GM12875 (cell line): Measurements from ENCODE around the gene CD99L2.

Source experiments
- H3K4me3 ChIP-seq: one replicate; pipeline ENCODE4 v1.5.1; 2011; ENCODE audit warnings: low read depth, low read length, control low read depth
- TF ChIP-seq, protein P1 (sequence below): IDR thresholded peaks from 2 replicates; pipeline ENCODE4 v1.5.1; 2011; ENCODE audit warnings: low read depth, mild to moderate bottlenecking, control low read depth, inconsistent platforms, low read length, moderate library complexity, borderline replicate concordance; ENCODE audit not compliant: insufficient read depth

The CD99L2 gene

DNA sequence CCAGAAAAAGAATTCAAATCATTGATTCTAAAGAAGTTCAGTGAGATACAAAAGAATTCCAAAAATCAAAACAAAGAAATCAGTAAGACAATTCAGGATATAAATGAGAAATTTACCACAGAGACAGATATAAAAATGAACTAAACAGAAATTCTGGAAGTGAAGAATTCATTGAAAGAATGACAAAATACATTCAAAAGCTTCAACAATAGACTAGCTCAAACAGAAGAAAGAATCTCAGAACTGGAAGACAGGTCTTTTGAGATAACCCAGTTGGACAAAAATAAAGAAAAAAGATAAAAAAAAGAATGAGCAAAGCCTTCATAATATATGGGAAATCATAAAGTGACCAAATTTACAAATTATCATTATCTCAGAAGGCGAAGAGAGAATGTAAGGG, 41.7 kb downstream of the CD99L2 start:
- H3K4me3 ChIP-seq = no peak overlapping the region

DNA sequence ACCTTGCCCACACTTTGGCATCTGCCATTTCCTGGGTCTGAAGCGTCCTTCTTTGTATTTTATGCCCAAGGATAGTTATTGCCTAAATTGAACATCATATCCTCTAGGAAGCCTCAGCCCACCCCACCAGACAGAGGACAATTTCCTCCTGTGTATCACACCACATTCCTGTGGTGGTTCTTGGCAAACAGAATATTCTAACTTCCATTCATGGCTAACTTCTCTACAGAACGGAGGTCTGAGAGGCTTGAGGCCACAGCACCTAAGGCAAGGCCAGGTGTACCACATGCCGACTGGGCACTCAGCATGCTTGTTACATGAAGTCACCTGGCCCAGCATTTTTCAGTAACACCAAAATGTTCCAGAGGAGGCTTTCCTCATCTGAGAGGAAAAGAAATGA, 42.4 kb downstream of the CD99L2 start:
- H3K4me3 ChIP-seq = no peak overlapping the region
- TF ChIP-seq, protein P1, sequence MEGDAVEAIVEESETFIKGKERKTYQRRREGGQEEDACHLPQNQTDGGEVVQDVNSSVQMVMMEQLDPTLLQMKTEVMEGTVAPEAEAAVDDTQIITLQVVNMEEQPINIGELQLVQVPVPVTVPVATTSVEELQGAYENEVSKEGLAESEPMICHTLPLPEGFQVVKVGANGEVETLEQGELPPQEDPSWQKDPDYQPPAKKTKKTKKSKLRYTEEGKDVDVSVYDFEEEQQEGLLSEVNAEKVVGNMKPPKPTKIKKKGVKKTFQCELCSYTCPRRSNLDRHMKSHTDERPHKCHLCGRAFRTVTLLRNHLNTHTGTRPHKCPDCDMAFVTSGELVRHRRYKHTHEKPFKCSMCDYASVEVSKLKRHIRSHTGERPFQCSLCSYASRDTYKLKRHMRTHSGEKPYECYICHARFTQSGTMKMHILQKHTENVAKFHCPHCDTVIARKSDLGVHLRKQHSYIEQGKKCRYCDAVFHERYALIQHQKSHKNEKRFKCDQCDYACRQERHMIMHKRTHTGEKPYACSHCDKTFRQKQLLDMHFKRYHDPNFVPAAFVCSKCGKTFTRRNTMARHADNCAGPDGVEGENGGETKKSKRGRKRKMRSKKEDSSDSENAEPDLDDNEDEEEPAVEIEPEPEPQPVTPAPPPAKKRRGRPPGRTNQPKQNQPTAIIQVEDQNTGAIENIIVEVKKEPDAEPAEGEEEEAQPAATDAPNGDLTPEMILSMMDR = no peak

More for the DNA sequence above, 41.7 kb downstream of the CD99L2 start:
- TF ChIP-seq, protein P1 = no peak

DNA sequence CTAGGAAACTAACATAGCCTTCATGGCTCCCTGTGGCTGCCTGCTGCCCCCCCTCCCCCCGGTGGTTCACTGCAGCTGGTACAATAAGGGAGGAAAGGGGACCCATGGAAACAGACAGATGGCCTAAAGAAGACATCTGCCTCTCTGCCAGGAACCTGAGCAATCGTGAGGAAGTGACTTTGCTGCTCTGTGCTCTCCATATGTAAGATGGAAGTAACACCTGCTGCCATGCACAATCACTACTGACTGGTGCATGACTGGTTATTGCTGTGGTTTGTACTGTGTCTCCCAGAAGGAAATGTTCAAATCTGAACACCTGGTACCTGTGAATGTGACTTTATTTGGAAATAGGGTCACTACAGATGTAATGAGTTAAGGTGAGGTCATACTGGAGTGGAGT, 43.6 kb downstream of the CD99L2 start:
- H3K4me3 ChIP-seq = no peak overlapping the region
- TF ChIP-seq, protein P1 = no peak

DNA sequence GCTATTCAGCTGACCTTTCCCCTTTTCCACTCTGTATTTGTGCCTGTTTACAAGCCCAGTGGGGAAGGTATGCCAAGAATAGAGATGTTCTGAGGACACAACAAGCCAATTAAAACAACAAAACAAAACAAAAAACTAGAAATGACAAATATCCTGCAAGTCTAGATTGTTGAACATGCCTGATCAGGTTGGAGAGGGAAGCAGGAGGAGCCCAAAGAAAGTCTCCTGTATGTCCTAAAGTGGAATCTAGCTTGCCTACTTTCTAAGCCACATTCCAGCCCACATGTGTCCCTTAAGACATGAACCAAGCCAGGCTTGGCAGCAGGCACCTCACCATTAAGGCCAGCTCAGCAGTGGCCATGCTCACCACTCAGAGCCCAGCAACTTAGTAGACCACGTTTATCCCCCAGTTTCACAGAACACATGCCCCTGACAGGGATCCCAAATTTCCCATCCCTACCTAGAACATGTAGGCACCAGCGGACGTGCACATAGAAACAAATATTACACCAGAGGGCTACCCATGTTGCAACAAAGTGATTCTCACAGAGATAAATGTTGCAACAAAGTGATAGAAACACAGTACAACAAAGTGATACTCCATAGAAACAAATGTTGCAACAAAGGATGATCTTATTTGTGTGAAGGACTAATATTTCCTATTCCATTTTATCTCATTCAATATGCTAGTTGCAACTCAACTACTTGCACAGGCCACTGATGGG, 48.3 kb downstream of the CD99L2 start:
- TF ChIP-seq, protein P1 = no peak
- H3K4me3 ChIP-seq = no peak overlapping the region

DNA sequence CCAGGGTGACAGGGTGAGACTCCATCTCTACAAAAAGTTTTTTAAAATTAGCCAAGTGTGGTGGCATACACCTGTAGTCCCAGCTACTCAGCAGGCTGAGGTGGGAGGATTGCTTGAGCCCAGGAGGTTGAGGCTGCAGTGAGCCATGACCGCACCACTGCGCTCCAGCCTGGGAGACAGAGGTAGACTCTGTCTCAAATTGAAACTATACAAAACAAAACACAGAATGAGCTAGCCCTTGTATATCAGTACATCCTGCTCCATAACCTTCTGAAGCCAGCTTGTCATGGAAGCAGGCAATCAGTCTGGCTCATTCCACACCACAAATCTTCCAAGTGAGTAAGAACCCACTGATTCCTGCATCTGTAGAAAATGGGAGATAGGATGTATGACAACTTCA, 49.0 kb downstream of the CD99L2 start:
- TF ChIP-seq, protein P1 = no peak
- no peak overlapping the region for H3K4me3 ChIP-seq

DNA sequence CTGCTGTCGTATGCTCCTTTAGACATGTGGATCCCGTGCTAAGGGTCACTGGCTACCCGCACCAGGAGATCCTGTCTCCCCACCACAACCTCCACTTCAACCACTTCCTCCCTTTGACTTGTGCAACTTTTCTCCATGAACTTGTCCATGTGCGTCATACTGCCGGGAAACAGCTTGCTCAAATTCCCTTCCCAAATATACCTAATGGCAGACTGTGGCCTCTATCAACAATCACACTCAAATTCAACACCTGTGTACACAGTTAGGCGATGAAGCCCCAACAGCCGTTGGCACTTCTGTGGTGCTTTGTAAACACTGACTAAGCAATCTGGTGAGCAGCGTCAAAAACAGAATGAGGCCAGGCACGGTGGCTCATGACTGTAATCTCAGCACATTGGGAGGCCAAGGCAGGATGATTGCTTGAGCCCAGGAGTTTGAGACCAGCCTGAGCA, 49.5 kb downstream of the CD99L2 start:
- TF ChIP-seq, protein P1 = no peak
- H3K4me3 ChIP-seq = no peak overlapping the region

DNA sequence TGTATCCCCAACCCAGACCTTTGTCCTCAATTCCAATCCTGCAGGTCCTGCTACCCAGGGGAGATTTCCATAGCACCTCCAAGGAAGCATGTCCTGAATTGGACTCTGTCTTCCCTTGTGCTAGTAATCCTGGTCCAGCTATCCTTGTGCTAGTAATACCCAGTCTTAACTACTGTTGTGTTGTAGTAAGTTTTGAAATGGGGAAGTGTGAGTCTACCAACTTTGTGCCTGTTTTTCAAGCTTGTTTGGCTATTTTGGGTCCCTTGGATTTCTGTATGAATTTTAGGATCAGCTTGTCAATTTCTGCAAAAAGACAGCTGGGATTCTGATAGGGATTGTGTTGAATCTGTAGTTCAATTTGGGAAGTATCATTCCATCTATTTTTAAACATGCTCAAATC, 51.4 kb downstream of the CD99L2 start:
- no peak overlapping the region for H3K4me3 ChIP-seq
- TF ChIP-seq, protein P1 = no peak
